Measurements from ENCODE around the gene BRD9. TPM values are rescaled to one million over a fixed set of nuclear protein-coding genes. Genes with fewer than 3 reads are reported as not detected.

BRD9 gene
- total and polyA plus RNA-seq, 8 donors = 37.9 to 60.6 (median 48.1) TPM

DNA sequence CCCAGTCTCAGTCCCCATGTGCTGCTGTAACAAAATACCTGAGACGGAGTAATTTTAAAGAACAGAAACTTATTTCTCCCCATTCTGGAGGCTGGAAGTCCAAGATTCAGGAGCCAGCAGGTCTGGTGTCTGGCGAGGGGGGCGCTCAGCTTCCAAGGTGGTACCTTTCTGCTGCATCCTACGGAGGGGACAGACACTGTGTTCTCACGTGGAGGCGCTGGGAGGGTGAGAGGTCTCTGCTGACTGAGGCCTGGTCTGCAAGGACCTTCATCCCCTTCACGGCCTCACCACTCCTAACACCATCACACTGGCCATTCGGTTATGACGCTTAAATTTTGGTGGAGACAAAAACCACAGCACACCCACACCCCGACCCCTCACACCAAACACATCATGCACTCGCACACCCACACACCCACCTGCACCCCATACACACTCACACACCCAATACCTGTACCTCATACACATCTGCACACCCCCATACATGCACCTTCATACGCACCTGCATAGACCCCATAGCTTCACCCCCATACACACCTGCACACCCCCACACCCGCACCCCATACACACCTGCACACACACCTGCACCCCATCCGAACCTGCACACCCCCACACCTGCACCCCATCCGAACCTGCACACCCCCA, 32.0 kb downstream of the BRD9 start:
- TF ChIP-seq, protein P1, sequence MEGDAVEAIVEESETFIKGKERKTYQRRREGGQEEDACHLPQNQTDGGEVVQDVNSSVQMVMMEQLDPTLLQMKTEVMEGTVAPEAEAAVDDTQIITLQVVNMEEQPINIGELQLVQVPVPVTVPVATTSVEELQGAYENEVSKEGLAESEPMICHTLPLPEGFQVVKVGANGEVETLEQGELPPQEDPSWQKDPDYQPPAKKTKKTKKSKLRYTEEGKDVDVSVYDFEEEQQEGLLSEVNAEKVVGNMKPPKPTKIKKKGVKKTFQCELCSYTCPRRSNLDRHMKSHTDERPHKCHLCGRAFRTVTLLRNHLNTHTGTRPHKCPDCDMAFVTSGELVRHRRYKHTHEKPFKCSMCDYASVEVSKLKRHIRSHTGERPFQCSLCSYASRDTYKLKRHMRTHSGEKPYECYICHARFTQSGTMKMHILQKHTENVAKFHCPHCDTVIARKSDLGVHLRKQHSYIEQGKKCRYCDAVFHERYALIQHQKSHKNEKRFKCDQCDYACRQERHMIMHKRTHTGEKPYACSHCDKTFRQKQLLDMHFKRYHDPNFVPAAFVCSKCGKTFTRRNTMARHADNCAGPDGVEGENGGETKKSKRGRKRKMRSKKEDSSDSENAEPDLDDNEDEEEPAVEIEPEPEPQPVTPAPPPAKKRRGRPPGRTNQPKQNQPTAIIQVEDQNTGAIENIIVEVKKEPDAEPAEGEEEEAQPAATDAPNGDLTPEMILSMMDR (IDR thresholded peaks at IDR 0.05) = no peak
- no peaks in the 10 kb centered on the region for H3K27me3 ChIP-seq
- DNase-seq (peak in 1 of 4 donors; percentile 51), ATAC-seq (no peak)
- H3K27ac ChIP-seq = no peak overlapping the region
- no peaks in the 10 kb centered on the region for H3K4me1 ChIP-seq
- peaks cover 0 to 38% of the 10 kb centered on the region in 2 donors for H3K36me3 ChIP-seq
- no peaks in the 10 kb centered on the region for H3K9me3 ChIP-seq
- intact Hi-C loops (cut with DNase I) = no loop called here
- no peak overlapping the region for H3K4me3 ChIP-seq

DNA sequence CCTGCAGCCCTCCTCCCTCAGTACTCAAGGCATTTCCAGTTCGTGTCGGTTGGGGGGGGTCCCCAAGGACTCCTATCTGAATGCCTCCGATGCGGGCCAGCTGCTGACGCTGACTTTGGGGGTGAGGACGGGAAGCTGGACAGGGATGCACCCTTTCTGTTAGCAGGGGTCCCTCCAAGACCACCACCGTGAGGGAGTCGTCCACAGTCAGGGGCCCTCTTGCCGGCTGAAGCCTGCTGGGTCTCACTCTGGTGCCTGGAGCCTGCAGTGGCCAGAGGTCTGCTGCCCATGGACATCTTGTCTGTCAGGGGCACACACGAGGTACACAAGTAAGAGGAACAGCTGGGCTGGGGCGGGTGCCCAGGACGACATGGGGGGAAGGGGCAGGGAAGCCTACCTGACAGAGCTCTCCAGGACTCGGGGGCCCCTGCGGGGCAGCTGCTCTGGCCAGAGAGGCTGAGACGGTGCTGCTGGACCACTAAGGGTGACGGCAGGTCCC, 32.8 kb downstream of the BRD9 start:
- DNase-seq = peak in 1 of 4 donors; percentile 74
- Histone ChIP-seq H3K4me1 (no peaks in the 10 kb centered on the region), H3K9me3 (no peaks in the 10 kb centered on the region), H3K27ac (no peak overlapping the region), H3K36me3 (peaks cover 0 to 30% of the 10 kb centered on the region in 2 donors), H3K4me3 (no peak overlapping the region), H3K27me3 (no peaks in the 10 kb centered on the region)
- no peak for ATAC-seq
- intact Hi-C loops (cut with DNase I) = no loop called here
- TF ChIP-seq, protein P1 (IDR thresholded peaks at IDR 0.05) = no peak

DNA sequence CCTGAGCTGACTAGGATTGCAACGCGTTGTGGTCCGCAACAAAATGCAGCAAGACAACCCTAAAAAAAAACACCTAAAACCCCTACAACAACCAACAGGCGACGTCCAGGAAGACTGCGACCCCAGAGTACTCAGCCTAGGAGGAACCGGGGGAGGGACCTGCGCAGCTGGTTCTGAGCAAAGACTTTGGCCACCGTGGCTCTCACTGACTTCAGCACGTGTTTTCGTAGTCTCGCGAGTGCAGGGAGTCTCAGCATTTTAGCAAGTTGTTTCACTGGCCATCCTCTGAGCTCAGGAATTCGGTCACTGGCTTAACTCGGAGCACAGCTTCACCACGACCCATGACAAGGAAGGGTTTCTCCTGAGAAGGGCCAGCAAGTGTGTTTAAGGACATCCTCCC, 33.2 kb downstream of the BRD9 start:
- TF ChIP-seq, protein P1 (IDR thresholded peaks at IDR 0.05) = no peak
- no peak for ATAC-seq
- peaks cover 0 to 26% of the 10 kb centered on the region in 2 donors for H3K36me3 ChIP-seq
- no peak overlapping the region for H3K4me3 ChIP-seq
- peak in 2 of 4 donors; percentile 17 to 51 for DNase-seq
- no peak overlapping the region for H3K27ac ChIP-seq
- no peaks in the 10 kb centered on the region for H3K4me1 ChIP-seq
- intact Hi-C loops (cut with DNase I) = no loop called here
- H3K27me3 ChIP-seq = no peaks in the 10 kb centered on the region
- H3K9me3 ChIP-seq = no peaks in the 10 kb centered on the region

DNA sequence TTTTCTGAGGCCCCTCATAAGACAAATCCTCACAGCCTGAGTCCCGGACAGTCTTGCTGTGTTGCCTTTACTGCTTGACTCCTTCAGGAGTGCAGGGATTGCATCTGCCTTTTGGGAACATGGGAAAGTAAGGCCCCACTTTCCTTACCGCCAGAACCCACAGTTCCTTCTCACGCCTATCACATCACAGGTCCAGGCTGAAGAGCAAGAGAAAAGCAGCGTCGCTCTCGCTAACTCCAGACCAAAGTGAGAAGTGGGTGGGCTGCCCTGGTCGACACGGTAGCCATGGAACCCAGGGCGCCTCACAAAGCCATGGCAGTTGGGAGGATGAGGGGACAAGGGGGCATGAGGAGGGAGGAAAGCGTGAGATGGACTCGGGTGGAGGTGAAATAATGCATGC, 33.9 kb downstream of the BRD9 start:
- TF ChIP-seq, protein P1 (IDR thresholded peaks at IDR 0.05) = no peak
- intact Hi-C loops (cut with DNase I) = no loop called here
- Histone ChIP-seq H3K27me3 (no peaks in the 10 kb centered on the region), H3K9me3 (no peaks in the 10 kb centered on the region), H3K36me3 (peaks cover 0 to 19% of the 10 kb centered on the region in 2 donors), H3K27ac (no peak overlapping the region), H3K4me3 (no peak overlapping the region), H3K4me1 (no peaks in the 10 kb centered on the region)
- DNase-seq = peak in 1 of 4 donors; percentile 33
- ATAC-seq = no peak

DNA sequence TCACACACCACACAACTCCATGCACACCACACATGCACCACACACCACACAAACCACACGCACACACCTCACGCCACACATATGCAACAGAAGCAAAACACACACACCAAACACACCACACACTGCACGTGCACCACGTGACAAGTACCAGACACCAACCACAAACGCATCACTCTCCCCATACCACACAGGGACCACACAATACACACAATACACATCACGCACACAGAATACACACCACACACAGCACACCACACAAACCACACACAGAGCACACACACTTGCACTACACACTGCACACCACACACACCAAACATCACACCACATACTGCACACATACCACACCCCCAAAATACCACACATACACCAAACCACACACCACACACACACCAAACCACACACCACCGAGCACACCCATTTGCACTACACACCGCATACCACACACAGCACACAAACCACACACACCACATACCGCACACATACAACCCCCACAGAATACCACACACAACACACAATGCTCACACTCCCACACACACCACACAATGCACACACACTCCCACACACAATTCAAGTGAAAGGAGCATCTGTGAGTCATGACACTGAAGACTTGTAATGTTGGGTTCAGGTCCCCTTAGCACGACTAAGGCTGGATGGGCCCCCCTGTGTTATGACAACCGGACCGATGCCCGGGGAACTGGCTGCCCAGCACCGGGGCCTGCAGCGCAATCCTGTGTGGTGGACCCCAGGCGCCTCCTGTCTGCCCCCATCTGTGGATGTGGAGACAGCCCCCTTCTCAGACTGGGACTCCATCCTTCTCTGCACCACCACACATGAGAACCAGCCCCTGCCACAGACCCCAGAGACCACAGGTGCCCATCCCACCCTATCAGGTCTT, 35.8 kb downstream of the BRD9 start:
- H3K27ac ChIP-seq = no peak overlapping the region
- no peak for ATAC-seq
- peak in 2 of 4 donors; percentile 8 to 68 for DNase-seq
- peaks cover 0 to 5% of the 10 kb centered on the region in 2 donors for H3K27me3 ChIP-seq
- no peaks in the 10 kb centered on the region for H3K4me1 ChIP-seq
- no peaks in the 10 kb centered on the region for H3K9me3 ChIP-seq
- H3K36me3 ChIP-seq = no peaks in the 10 kb centered on the region
- no peak overlapping the region for H3K4me3 ChIP-seq
- TF ChIP-seq, protein P1 (IDR thresholded peaks at IDR 0.05) = no peak
- intact Hi-C loops (cut with DNase I) = no loop called here
